Stimulated activated CD4-positive, alpha-beta T cell treated with anti-CD3 and anti-CD28 coated beads, Interleukin-4, amount 100 ng/mL, for 48 hours (primary cell): Measurements from ENCODE around the gene ZNG1B.
"Not testable (repeated sequence)": the region's sequence is repeated elsewhere in the genome, so short reads cannot be mapped to it uniquely, and the experiment has no call there.

Experiments used
- DNase-seq, 2 donors: peaks; one replicate each; pipeline ENCODE4 v3.0.0-alpha.2; 2020; ENCODE audit warnings: low read depth in 2 of 2

Gene ZNG1B

GRCh38 chr2:113437508-113438465, at the start of gene ZNG1B:
TSS of gene ZNG1B (plus strand) at chr2:113437691. CDS start at chr2:113437869, 178 bp downstream.
- peak; percentile 50 to 68 for DNase-seq

GRCh38 chr2:113390124-113390849, 47.2 kb upstream of the ZNG1B start:
- peak; percentile 21 to 47 for DNase-seq

GRCh38 chr2:113391073-113391472, 46.4 kb upstream of the ZNG1B start:
- no peak for DNase-seq

GRCh38 chr2:113406114-113406513, 31.4 kb upstream of the ZNG1B start:
- no peak for DNase-seq

- DNase-seq = no peak
Measured at GRCh38 chr2:113407446-113408099, 29.9 kb upstream of the ZNG1B start.

GRCh38 chr2:113411725-113412352, 25.7 kb upstream of the ZNG1B start:
- not testable (repeated sequence) for DNase-seq

- not testable (repeated sequence) for DNase-seq
Measured at GRCh38 chr2:113412774-113413173, 24.7 kb upstream of the ZNG1B start.

GRCh38 chr2:113431773-113432172, 5.7 kb upstream of the ZNG1B start:
- not testable (repeated sequence) for DNase-seq

- not testable (repeated sequence) for DNase-seq
Measured at GRCh38 chr2:113433468-113433867, 4.0 kb upstream of the ZNG1B start.

- DNase-seq = not testable (repeated sequence)
Measured at GRCh38 chr2:113465770-113466169, 28.3 kb downstream of the ZNG1B start.

- not testable (repeated sequence) for DNase-seq
Measured at GRCh38 chr2:113476688-113477368, 39.3 kb downstream of the ZNG1B start.

GRCh38 chr2:113496527-113496926, 59.0 kb downstream of the ZNG1B start:
- not testable (repeated sequence) for DNase-seq

GRCh38 chr2:113498365-113498764, 60.9 kb downstream of the ZNG1B start, which contains the start of gene FOXD4L1:
TSS of gene FOXD4L1 (plus strand) at chr2:113498665. CDS start at chr2:113499257, 592 bp downstream.
- DNase-seq = not testable (repeated sequence)

GRCh38 chr2:113499019-113499885, 61.8 kb downstream of the ZNG1B start:
- DNase-seq = not testable (repeated sequence)

GRCh38 chr2:113499886-113500722, 62.6 kb downstream of the ZNG1B start:
- not testable (repeated sequence) for DNase-seq

- not testable (repeated sequence) for DNase-seq
Measured at GRCh38 chr2:113500723-113501038, 63.2 kb downstream of the ZNG1B start.

GRCh38 chr2:113502216-113503093, 65.0 kb downstream of the ZNG1B start:
- DNase-seq = not testable (repeated sequence)
